ENCODE measurements around the gene KBTBD8. TPM values are rescaled to one million over a fixed set of nuclear protein-coding genes. Genes with fewer than 3 reads are reported as not detected.

Gene KBTBD8
- total and polyA plus RNA-seq, 9 of the 15 experiments (the other 6 are each of a cell fraction or from before 2014, with no cell fraction given) = 2.7 to 9.1 (median 5.6) TPM

GRCh38 chr3:66980791-66981190, 17.3 kb upstream of the KBTBD8 start:
- no peak for DNase-seq (ENCODE audit: extremely low read depth in 1 of 4, low spot score in 3 of 4)
- H3K36me3 ChIP-seq (ENCODE audit: control insufficient read depth, insufficient read depth, low read length) = no peaks in the 10 kb centered on the region
- ChIA-PET POLR2A (no interaction called here), CTCF (ENCODE audit: low intra/inter-chr PET ratio) (no interaction called here)
- no peak overlapping the region for H3K9ac ChIP-seq (ENCODE audit: insufficient read depth in 1 of 2, low read depth in 2 of 2, low read length in 2 of 2)
- no peaks in the 10 kb centered on the region for H4K20me1 ChIP-seq (replicated peaks; ENCODE audit: control insufficient read depth, insufficient read depth, low read length)
- FAIRE-seq = no peak
- no peaks in the 10 kb centered on the region for H3K4me1 ChIP-seq (replicated peaks in 1 of 2; ENCODE audit: control insufficient read depth in 2 of 2, insufficient read depth in 2 of 2, low read length in 2 of 2)
- BruUV-seq (replicated peaks) = no TSS peak
- intact Hi-C loops (cut with micrococcal nuclease) (no loop called here), in situ Hi-C loops (cut with MboI) (no loop called here)
- no peak overlapping the region for H2AFZ ChIP-seq (ENCODE audit: low read depth, low read length)
- H3K27me3 ChIP-seq (ENCODE audit: control insufficient read depth in 2 of 2, insufficient read depth in 2 of 2, low read length in 2 of 2) = no peaks in the 10 kb centered on the region
- ATAC-seq = no peak
- no peaks in the 10 kb centered on the region for H3K9me3 ChIP-seq (replicated peaks; ENCODE audit: control insufficient read depth, insufficient read depth, low read depth, low read length)
- H3K79me2 ChIP-seq (ENCODE audit: control insufficient read depth, insufficient read depth, low read length) = no peaks in the 10 kb centered on the region
- no peak overlapping the region for H3K27ac ChIP-seq (ENCODE audit: extremely low read depth, low read depth, low read length)
- H3K9me1 ChIP-seq (ENCODE audit: control insufficient read depth, insufficient read depth, low read length) = no peaks in the 10 kb centered on the region
- no peak overlapping the region for H3K4me2 ChIP-seq (ENCODE audit: insufficient read depth, low read length)
- WGBS (ENCODE audit: insufficient coverage, low coverage, missing lambda C conversion rate) = 22% methylated on average over 1 of the region's 1 CpG
- TF ChIP-seq ZNF197 (CRISPR knock-in tag; IDR thresholded peaks at IDR 0.05; ENCODE audit: low read depth) (no peak), FOXJ2 (tag; IDR thresholded peaks at IDR 0.05) (no peak), SMC3 (conservative IDR thresholded peaks at IDR 0.05; ENCODE audit: insufficient read depth, low read depth, low read length) (no peak), ZNF445 (CRISPR knock-in tag; IDR thresholded peaks at IDR 0.05; ENCODE audit: low read depth) (no peak), HBP1 (CRISPR knock-in tag; IDR thresholded peaks at IDR 0.05) (no peak), ATF4 (CRISPR knock-in tag; IDR thresholded peaks at IDR 0.05) (no peak)
- no peak overlapping the region for H3K4me3 ChIP-seq
